ENCODE measurements around the gene FLACC1. TPM values are rescaled to one million over a fixed set of nuclear protein-coding genes. Genes with fewer than 3 reads are reported as not detected.
A peak's percentile ranks its signal among the peaks of the same experiment; 100 is the strongest.
"Not testable (repeated sequence)": the region's sequence is repeated elsewhere in the genome, so short reads cannot be mapped to it uniquely, and the experiment has no call there.

FLACC1 gene
- 1 to 10 TPM; 2.9 to 4.9 TPM for total RNA-seq

- Mint-ChIP-seq H3K27ac (no peak within 1 kb of the TSS), H3K36me3 (peaks cover 21% of the 10 kb centered on the region), H3K9me3 (peaks cover 2% of the 10 kb centered on the region), H3K27me3 (no peaks in the 10 kb centered on the region), H3K4me1 (peaks cover 14% of the 10 kb centered on the region), H3K4me3 (no peak within 1 kb of the TSS)
- POLR2A ChIA-PET = interaction anchor here (1.1 kb wide), 1 partner anchor 123 kb away, joined by 3 read pairs; no protein-coding TSS in a partner anchor
- no peak for ATAC-seq (ENCODE audit: low read depth)
- DNase-seq = no peak
These were observed at the start of gene FLACC1 for GRCh38 chr2:201357221-201357620. TSS of gene FLACC1 (minus strand) at chr2:201357345. CDS start at chr2:201351404, 5,941 bp downstream.

DNA sequence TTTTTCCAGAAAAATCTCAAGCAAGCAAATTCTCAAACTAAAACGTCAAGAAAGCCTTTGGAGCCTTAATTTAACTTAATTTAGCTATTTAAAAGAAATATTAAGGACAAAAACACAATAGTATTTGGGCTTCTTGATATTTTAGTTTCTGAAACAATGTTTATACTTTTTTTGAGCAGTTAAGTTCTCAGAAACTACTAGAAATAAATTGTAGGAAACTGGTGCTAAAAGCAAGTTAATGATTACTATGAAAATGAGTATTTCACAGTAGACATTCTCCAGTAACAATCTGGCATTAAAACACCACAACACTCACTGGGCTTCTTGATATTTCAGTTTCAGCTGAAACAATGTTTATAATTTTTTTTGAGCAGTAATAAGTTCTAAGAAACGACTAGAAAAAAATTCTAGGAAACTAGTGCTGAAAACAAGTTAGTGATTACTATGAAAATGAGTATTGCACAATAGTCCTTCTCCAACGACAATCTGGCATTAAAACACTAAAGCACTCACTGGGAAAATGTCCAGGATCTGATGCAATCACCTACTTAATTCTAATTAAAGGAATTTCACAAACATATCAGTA, 49.0 kb upstream of the FLACC1 start:
- Mint-ChIP-seq H3K27me3 (no peaks in the 10 kb centered on the region), H3K36me3 (peaks cover 34% of the 10 kb centered on the region), H3K27ac (peak overlapping the region; percentile 63), H3K4me1 (peaks cover 48% of the 10 kb centered on the region), H3K4me3 (peak overlapping the region; percentile 47), H3K9me3 (no peaks in the 10 kb centered on the region)
- ATAC-seq (ENCODE audit: low read depth) (peak; percentile 64), DNase-seq (no peak)
- POLR2A ChIA-PET = interaction anchor here (1.7 to 2.9 kb wide), 2 partner anchors 41 to 45 kb away, joined by 4 to 17 read pairs; partner anchors contain the start of genes STRADB and TRAK2

DNA sequence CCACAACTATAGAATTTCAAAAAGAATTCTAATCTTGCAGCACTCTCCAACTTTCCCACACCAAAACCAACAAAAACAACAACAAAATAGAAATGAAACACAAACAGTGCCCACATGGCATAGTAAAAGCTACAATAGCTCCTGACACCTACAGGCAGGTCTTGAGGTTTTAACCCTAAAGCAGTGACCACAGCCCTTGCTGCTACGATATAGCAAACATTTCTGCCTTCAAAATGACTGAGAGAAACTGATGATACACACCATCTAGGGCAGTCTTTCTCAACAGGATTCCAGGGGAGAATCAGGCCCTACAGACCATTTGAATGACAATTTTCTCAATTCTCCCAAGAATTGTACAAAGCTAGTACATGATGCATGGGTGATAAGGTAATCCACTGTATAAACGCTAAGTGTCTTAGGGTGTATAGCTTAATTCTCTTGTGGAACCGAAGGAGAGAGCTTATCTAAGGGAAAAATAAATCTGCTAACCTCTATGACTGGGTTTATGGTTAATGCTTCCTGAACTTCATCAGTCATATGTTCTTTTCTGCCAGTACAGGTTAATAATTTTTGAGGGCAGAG, 47.6 kb upstream of the FLACC1 start:
- Mint-ChIP-seq H3K4me1 (peaks cover 47% of the 10 kb centered on the region), H3K27ac (peak overlapping the region; percentile 13)
- POLR2A ChIA-PET = interaction anchor here (0.6 to 2.9 kb wide), 6 partner anchors 10 to 171 kb away, joined by 3 to 17 read pairs (median 4); partner anchors contain the start of genes STRADB and TRAK2

GRCh38 chr2:201403880-201404279, 46.7 kb upstream of the FLACC1 start:
- Mint-ChIP-seq H3K36me3 (peaks cover 26% of the 10 kb centered on the region), H3K4me1 (peaks cover 46% of the 10 kb centered on the region), H3K9me3 (no peaks in the 10 kb centered on the region), H3K27me3 (no peaks in the 10 kb centered on the region), H3K27ac (no peak overlapping the region), H3K4me3 (no peak overlapping the region)
- ATAC-seq (ENCODE audit: low read depth) (no peak), DNase-seq (no peak)
- POLR2A ChIA-PET = interaction anchor here (1.1 to 2.9 kb wide), 2 partner anchors 47 to 48 kb away, joined by 3 to 17 read pairs; partner anchors contain the start of genes STRADB and TRAK2

More for the DNA sequence above, 47.6 kb upstream of the FLACC1 start:
- no peaks in the 10 kb centered on the region for H3K9me3 Mint-ChIP-seq
- H3K27me3 Mint-ChIP-seq = no peaks in the 10 kb centered on the region
- ATAC-seq (ENCODE audit: low read depth) (peak; percentile 63), DNase-seq (no peak)
- H3K4me3 Mint-ChIP-seq = peak overlapping the region; percentile 45
- peaks cover 25% of the 10 kb centered on the region for H3K36me3 Mint-ChIP-seq

GRCh38 chr2:201402651-201403562, 45.8 kb upstream of the FLACC1 start:
- DNase-seq = no peak
- H3K27ac Mint-ChIP-seq = no peak overlapping the region
- no peak for ATAC-seq (ENCODE audit: low read depth)
- H3K4me1 Mint-ChIP-seq = peaks cover 41% of the 10 kb centered on the region
- H3K27me3 Mint-ChIP-seq = no peaks in the 10 kb centered on the region
- POLR2A ChIA-PET = interaction anchor here (0.6 to 1.6 kb wide), 3 partner anchors 49 to 239 kb away, joined by 3 to 5 read pairs (median 3); partner anchors contain the start of genes STRADB and TRAK2
- H3K36me3 Mint-ChIP-seq = peaks cover 24% of the 10 kb centered on the region
- H3K4me3 Mint-ChIP-seq = no peak overlapping the region
- H3K9me3 Mint-ChIP-seq = no peaks in the 10 kb centered on the region

GRCh38 chr2:201401815-201402214, 44.7 kb upstream of the FLACC1 start:
- DNase-seq = no peak
- Mint-ChIP-seq H3K9me3 (no peaks in the 10 kb centered on the region), H3K27ac (no peak overlapping the region), H3K36me3 (peaks cover 24% of the 10 kb centered on the region), H3K4me1 (peaks cover 35% of the 10 kb centered on the region), H3K27me3 (no peaks in the 10 kb centered on the region), H3K4me3 (no peak overlapping the region)
- ATAC-seq (ENCODE audit: low read depth) = no peak
- POLR2A ChIA-PET = interaction anchor here (0.6 to 1.6 kb wide), 2 partner anchors 50 to 96 kb away, joined by 3 to 5 read pairs; partner anchors contain the start of genes STRADB and TRAK2

DNA sequence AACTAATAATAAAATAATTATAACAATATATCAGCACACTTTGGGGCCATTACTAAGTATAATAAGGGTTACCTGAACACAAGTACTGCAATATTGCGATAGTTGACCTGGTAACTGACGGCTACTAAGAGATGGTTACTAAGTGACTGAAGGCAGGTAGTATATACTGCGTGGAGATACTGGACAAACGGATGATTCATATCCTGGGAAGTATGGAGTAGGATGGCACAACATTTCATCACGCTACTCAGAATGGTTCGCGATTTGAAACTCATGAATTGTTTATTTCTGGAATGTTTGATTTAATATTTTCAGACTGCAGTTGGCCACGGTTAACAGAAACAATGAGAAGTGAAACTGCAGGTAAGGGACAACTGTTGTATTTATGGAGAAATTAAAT, 39.5 kb upstream of the FLACC1 start:
- Mint-ChIP-seq H3K27me3 (no peaks in the 10 kb centered on the region), H3K36me3 (peaks cover 41% of the 10 kb centered on the region), H3K27ac (no peak overlapping the region), H3K4me1 (peaks cover 6% of the 10 kb centered on the region), H3K4me3 (no peak overlapping the region), H3K9me3 (no peaks in the 10 kb centered on the region)
- POLR2A ChIA-PET = no interaction called here
- ATAC-seq (ENCODE audit: low read depth) (no peak), DNase-seq (no peak)

- POLR2A ChIA-PET = no interaction called here
- Mint-ChIP-seq H3K4me1 (no peaks in the 10 kb centered on the region), H3K27me3 (no peaks in the 10 kb centered on the region), H3K27ac (no peak overlapping the region), H3K4me3 (no peak overlapping the region), H3K36me3 (peaks cover 49% of the 10 kb centered on the region), H3K9me3 (no peaks in the 10 kb centered on the region)
- ATAC-seq (ENCODE audit: low read depth) (no peak), DNase-seq (no peak)
These were observed 26.0 kb upstream of the FLACC1 start for GRCh38 chr2:201383136-201383535.

- ATAC-seq (ENCODE audit: low read depth) (no peak), DNase-seq (no peak)
- H3K36me3 Mint-ChIP-seq = peaks cover 52% of the 10 kb centered on the region
- H3K4me3 Mint-ChIP-seq = no peak overlapping the region
- H3K4me1 Mint-ChIP-seq = peaks cover under 1% of the 10 kb centered on the region
- H3K9me3 Mint-ChIP-seq = peaks cover 7% of the 10 kb centered on the region
- no peaks in the 10 kb centered on the region for H3K27me3 Mint-ChIP-seq
- POLR2A ChIA-PET = no interaction called here
- no peak overlapping the region for H3K27ac Mint-ChIP-seq
These were observed 21.6 kb upstream of the FLACC1 start for GRCh38 chr2:201378496-201379397.

- ATAC-seq (ENCODE audit: low read depth) (no peak), DNase-seq (no peak)
- Mint-ChIP-seq H3K36me3 (peaks cover 58% of the 10 kb centered on the region), H3K9me3 (peaks cover 8% of the 10 kb centered on the region), H3K27ac (no peak overlapping the region), H3K4me1 (peaks cover 2% of the 10 kb centered on the region), H3K4me3 (no peak overlapping the region), H3K27me3 (no peaks in the 10 kb centered on the region)
- POLR2A ChIA-PET = no interaction called here
These were observed 20.1 kb upstream of the FLACC1 start for GRCh38 chr2:201377218-201377617.

- POLR2A ChIA-PET = no interaction called here
- H3K9me3 Mint-ChIP-seq = peaks cover 12% of the 10 kb centered on the region
- no peaks in the 10 kb centered on the region for H3K27me3 Mint-ChIP-seq
- H3K4me1 Mint-ChIP-seq = peaks cover 4% of the 10 kb centered on the region
- H3K4me3 Mint-ChIP-seq = no peak overlapping the region
- no peak overlapping the region for H3K27ac Mint-ChIP-seq
- DNase-seq (no peak), ATAC-seq (ENCODE audit: low read depth) (no peak)
- H3K36me3 Mint-ChIP-seq = peaks cover 81% of the 10 kb centered on the region
These were observed 12.6 kb upstream of the FLACC1 start for GRCh38 chr2:201369775-201370174.

- H3K9me3 Mint-ChIP-seq; POLR2A ChIA-PET; H3K27ac Mint-ChIP-seq; H3K4me1 Mint-ChIP-seq; H3K27me3 Mint-ChIP-seq; DNase-seq; ATAC-seq (ENCODE audit: low read depth); H3K4me3 Mint-ChIP-seq: not testable (repeated sequence)
- peaks cover 78% of the 10 kb centered on the region for H3K36me3 Mint-ChIP-seq
These were observed 12.2 kb upstream of the FLACC1 start for GRCh38 chr2:201369318-201369717.
